NB4 (cell line): ENCODE data around the gene C17orf113.

Experiments
- MYC ChIP-seq: IDR thresholded peaks from 2 replicates; pipeline ENCODE4 v1.6.1; 2011; ENCODE audit warnings: low read depth, low read length
- POLR2A ChIP-seq: IDR thresholded peaks from 2 replicates; pipeline ENCODE4 v1.6.1; 2011; ENCODE audit warnings: mild to moderate bottlenecking; ENCODE audit not compliant: insufficient read length; ENCODE audit errors: extremely low read depth
- TF ChIP-seq, protein P1 (sequence below): IDR thresholded peaks from one replicate; pipeline ENCODE4 v1.5.1; 2012; ENCODE audit warnings: low read depth, low read length
- TF ChIP-seq, protein P2 (sequence below): IDR thresholded peaks from 2 replicates; pipeline ENCODE4 v1.6.1; 2011; ENCODE audit warnings: low read depth, low read length

GRCh38 chr17:42097691-42098631 lies 47.6 kb upstream of the C17orf113 start, which contains the start of gene ZNF385C:
- TF ChIP-seq POLR2A: no peak
- no peak for TF ChIP-seq MYC
- TF ChIP-seq, protein P1, sequence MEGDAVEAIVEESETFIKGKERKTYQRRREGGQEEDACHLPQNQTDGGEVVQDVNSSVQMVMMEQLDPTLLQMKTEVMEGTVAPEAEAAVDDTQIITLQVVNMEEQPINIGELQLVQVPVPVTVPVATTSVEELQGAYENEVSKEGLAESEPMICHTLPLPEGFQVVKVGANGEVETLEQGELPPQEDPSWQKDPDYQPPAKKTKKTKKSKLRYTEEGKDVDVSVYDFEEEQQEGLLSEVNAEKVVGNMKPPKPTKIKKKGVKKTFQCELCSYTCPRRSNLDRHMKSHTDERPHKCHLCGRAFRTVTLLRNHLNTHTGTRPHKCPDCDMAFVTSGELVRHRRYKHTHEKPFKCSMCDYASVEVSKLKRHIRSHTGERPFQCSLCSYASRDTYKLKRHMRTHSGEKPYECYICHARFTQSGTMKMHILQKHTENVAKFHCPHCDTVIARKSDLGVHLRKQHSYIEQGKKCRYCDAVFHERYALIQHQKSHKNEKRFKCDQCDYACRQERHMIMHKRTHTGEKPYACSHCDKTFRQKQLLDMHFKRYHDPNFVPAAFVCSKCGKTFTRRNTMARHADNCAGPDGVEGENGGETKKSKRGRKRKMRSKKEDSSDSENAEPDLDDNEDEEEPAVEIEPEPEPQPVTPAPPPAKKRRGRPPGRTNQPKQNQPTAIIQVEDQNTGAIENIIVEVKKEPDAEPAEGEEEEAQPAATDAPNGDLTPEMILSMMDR: no peak
- TF ChIP-seq, protein P2, sequence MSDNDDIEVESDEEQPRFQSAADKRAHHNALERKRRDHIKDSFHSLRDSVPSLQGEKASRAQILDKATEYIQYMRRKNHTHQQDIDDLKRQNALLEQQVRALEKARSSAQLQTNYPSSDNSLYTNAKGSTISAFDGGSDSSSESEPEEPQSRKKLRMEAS: no peak
